Adrenal gland (tissue), 12 donors: ENCODE data around the gene CRELD2. TPM values are rescaled to one million over a fixed set of nuclear protein-coding genes. Genes with fewer than 3 reads are reported as not detected.

ENCODE experiments used
- DNase-seq, 7 donors: peaks; one replicate each; pipeline ENCODE4 v3.0.0-alpha.2; 2019 to 2020
- H3K27ac ChIP-seq, 5 donors: fragments of 200-600 bp; sonication (generic) in 4 of 5; 1 replicate in 3 of 5; 2 replicates in 2 of 5; pipeline versions ENCODE4 v1.5.1 to v1.8.0; 2016 to 2020; ENCODE audit warnings: mild to moderate bottlenecking in 1 of 5
- H3K27me3 ChIP-seq: fragments of 200-600 bp; 2 replicates; pipeline ENCODE4 v1.8.0; 2021
- H3K36me3 ChIP-seq, 2 donors: fragments of 200-600 bp; replicated peaks in 1 of 2; 1 replicate in 1 of 2; 2 replicates in 1 of 2; pipeline versions ENCODE4 v1.5.1 to v1.8.0; 2018 to 2022
- H3K4me1 ChIP-seq, 2 donors: fragments of 200-600 bp; replicated peaks in 1 of 2; 1 replicate in 1 of 2; 2 replicates in 1 of 2; pipeline versions ENCODE4 v1.5.1 to v1.8.0; 2018 to 2021
- H3K4me3 ChIP-seq, 4 donors: fragments of 200-600 bp; sonication (generic) in 3 of 4; one replicate each; pipeline ENCODE4 v1.5.1; 2016 to 2018
- H3K9me3 ChIP-seq, 3 donors: fragments of 200-600 bp; sonication (generic) in 1 of 3; replicated peaks in 1 of 3; 1 replicate in 2 of 3; 2 replicates in 1 of 3; pipeline versions ENCODE4 v1.5.1 to v1.8.0; 2016 to 2021
- POLR2A ChIP-seq, 2 donors: fragments of 450-650 bp; IDR thresholded peaks; one replicate each; pipeline ENCODE4 v1.6.1; 2017; ENCODE audit warnings: antibody characterized with exemption in 2 of 2, mild to moderate bottlenecking in 2 of 2, moderate library complexity in 1 of 2
- WGBS, 4 donors: extraction: QIAGEN DNeasy Blood & Tissue Kit in 2 of 4; methylation state at CpG; one replicate each; pipeline versions ENCODE4 v1.1.5 to v1.1.7; 2013 to 2017; 5-methylcytosine and 5-hydroxymethylcytosine counted together
- intact Hi-C, 2 donors: fragments of 100-400 bp; cut with DNase I; formaldehyde crosslinking; loops; one replicate each; pipeline versions ENCODE4 v1.14.1 to v1.15.0; 2022 to 2023
- polyA plus RNA-seq, 3 donors: library from polyadenylated mRNA; stranded (reverse); fragments of 200-250 nt in 2 of 3; fragments of 350-450 nt in 1 of 3; fragmentation: Illumina TruSeq in 1 of 3; extraction: RNeasy Lipid Tissue Mini Kit (QIAGEN cat#74804) in 1 of 3; gene quantifications; one replicate each; pipeline ENCODE4 v1.2.3, GENCODE V29; 2013 to 2014
- total RNA-seq, 9 donors: library from RNA; depleted of rRNA in 4 of 9; stranded (reverse); fragments of >200 nt in 4 of 9; fragments of 120-200 nt in 1 of 9; fragmentation: NEBNext Ultra II Directional in 1 of 9; extraction: Animal tissue kit (Norgen Biotek cat#: 25700) in 1 of 9; gene quantifications; one replicate each; pipeline versions ENCODE4 v1.1.0 to v1.2.4, GENCODE V29; 2013 to 2023
- TF ChIP-seq, protein P1 (sequence below), 6 experiments: fragments of 450-650 bp in 4 of 6; fragments of 200-600 bp in 2 of 6; sonication (generic) in 1 of 6; IDR thresholded peaks; 1 replicate in 5 of 6; 2 replicates in 1 of 6; pipeline versions ENCODE4 v1.5.1 to v1.8.0; 2016 to 2021; ENCODE audit warnings: antibody characterized with exemption in 6 of 6, mild to moderate bottlenecking in 2 of 6, moderate library complexity in 1 of 6
- donor health status: healthy with polysubstance abuse.
- donor health status: Bipolar disorder and iron deficiency.
- donor health status: DM: yes; HTN: yes; CAD: no.
- donor health status: DM: no; HTN: no; CAD: no.
- donor health status: DM: no; HTN: no; CAD: no.
- donor health status: DM: yes; HTN: yes; CAD: no.

The CRELD2 gene
- total and polyA plus RNA-seq, 12 donors = 14.5 to 63.4 (median 36.2) TPM

DNA sequence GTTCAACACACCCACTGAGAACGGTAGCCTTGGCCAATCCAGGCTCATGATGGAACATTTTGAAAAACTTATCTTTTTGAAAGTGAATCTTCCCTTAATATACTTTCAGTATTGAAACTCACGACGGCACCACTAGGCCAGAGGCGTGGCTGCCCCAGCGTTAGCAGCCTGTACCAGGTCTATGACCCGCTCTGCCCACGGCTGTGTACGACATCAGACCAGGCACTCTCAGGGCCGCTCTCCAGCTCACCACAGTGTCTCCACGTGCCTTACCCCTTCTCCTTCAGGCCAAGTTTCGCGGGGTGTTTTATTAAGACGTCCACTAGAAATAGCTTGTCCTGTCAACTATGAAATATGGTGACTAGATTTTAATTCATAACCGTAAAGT is 31.4 kb upstream of the CRELD2 start:
- DNase-seq = no peak
- intact Hi-C loops = no loop called here
- H3K27ac ChIP-seq = no peak overlapping the region
- 93 to 96% (median 95%) methylated on average over 14 of the region's 14 CpGs for WGBS, 4 donors
- no peak overlapping the region for H3K4me3 ChIP-seq
- no peaks in the 10 kb centered on the region for H3K27me3 ChIP-seq
- peaks cover 0 to 12% of the 10 kb centered on the region in 2 donors for H3K36me3 ChIP-seq
- TF ChIP-seq POLR2A (IDR thresholded peaks at IDR 0.05) = no peak
- TF ChIP-seq, protein P1, sequence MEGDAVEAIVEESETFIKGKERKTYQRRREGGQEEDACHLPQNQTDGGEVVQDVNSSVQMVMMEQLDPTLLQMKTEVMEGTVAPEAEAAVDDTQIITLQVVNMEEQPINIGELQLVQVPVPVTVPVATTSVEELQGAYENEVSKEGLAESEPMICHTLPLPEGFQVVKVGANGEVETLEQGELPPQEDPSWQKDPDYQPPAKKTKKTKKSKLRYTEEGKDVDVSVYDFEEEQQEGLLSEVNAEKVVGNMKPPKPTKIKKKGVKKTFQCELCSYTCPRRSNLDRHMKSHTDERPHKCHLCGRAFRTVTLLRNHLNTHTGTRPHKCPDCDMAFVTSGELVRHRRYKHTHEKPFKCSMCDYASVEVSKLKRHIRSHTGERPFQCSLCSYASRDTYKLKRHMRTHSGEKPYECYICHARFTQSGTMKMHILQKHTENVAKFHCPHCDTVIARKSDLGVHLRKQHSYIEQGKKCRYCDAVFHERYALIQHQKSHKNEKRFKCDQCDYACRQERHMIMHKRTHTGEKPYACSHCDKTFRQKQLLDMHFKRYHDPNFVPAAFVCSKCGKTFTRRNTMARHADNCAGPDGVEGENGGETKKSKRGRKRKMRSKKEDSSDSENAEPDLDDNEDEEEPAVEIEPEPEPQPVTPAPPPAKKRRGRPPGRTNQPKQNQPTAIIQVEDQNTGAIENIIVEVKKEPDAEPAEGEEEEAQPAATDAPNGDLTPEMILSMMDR (IDR thresholded peaks at IDR 0.05) = no peak
- H3K9me3 ChIP-seq = no peaks in the 10 kb centered on the region
- H3K4me1 ChIP-seq = no peaks in the 10 kb centered on the region

DNA sequence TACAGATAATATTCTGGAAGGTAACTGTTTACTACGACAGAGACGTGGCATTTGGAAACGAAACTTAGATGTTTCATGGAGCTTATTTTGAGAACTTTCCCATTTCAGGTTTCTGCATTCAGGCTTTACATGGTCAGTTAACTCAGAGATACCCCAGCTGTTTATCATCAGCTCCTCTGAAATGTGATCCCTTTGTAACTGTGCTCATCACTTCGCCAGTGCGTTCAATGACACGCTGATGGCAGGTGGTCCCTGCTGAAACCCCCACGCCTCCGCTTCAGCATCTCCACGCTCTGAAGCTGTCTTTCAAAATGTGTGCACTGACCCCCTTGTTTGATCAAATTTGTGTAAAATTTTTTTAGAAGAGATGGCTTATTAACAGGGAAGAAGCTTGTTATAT is 30.7 kb upstream of the CRELD2 start:
- no peaks in the 10 kb centered on the region for H3K4me1 ChIP-seq
- H3K27me3 ChIP-seq = no peaks in the 10 kb centered on the region
- no peak overlapping the region for H3K4me3 ChIP-seq
- no peak for DNase-seq
- TF ChIP-seq, protein P1 (IDR thresholded peaks at IDR 0.05) = no peak
- no peak for TF ChIP-seq POLR2A (IDR thresholded peaks at IDR 0.05)
- H3K36me3 ChIP-seq = peaks cover 0 to 12% of the 10 kb centered on the region in 2 donors
- intact Hi-C loops = no loop called here
- H3K9me3 ChIP-seq = no peaks in the 10 kb centered on the region
- H3K27ac ChIP-seq = no peak overlapping the region
- WGBS, 4 donors = 93 to 96% (median 95%) methylated on average over 9 of the region's 9 CpGs

DNA sequence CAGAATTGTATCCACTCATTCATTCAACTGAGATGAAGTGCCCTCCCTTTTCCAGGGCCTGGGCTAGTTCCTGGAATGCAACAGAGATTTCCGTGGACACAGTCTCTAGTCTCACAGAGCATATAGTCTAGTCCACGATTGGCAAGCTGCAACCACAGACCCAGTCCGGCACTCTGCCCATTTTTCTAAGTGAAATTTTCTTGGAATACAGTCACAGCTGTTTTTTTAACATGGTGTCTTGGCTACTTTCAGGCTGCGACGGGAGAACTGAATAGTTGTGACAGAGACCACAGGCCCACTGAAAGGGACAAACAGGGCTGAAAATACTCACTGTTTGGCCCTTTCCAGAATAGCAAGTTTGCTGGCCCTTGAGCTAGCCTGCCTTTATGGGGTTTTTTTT is 29.4 kb upstream of the CRELD2 start:
- Histone ChIP-seq H3K36me3 (peaks cover 0 to 12% of the 10 kb centered on the region in 2 donors), H3K9me3 (no peaks in the 10 kb centered on the region), H3K4me3 (no peak overlapping the region), H3K4me1 (no peaks in the 10 kb centered on the region), H3K27ac (no peak overlapping the region), H3K27me3 (no peaks in the 10 kb centered on the region)
- intact Hi-C loops = no loop called here
- no peak for TF ChIP-seq POLR2A (IDR thresholded peaks at IDR 0.05)
- TF ChIP-seq, protein P1 (IDR thresholded peaks at IDR 0.05) = no peak
- WGBS, 4 donors = 85 to 100% (median 96%) methylated on average over 5 of the region's 5 CpGs
- no peak for DNase-seq

DNA sequence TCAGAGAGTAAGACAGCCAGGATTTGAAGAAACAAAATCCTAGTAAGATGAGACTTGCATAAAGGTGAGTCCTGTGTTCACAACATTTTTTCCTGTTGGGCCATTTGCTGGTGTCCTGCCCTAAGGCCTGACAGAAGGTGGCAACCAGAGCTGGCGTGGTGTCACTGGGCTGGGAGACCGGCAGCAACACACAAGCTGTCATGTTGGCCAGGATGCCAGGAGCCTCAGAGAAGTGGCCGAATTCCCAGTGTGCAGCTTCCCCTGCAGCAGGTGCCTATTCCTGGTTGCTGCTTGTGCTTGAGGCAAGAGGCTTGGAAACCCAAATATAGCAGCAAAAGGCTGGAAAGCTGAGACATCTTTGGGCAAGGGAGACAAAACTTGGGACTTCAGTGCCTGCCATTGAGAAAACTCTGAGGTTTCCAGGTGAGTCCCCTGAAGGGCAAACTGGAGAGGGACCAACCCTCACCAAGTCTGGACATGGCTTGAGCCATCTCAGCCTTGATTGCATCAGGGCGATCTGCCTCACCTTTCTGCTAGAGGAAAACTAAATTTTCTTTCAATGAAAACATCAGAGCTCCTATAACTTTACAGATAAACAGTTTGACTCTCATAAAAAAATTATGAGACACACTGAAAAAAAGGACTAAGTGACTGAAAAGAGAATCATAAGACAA is 26.1 kb upstream of the CRELD2 start:
- TF ChIP-seq, protein P1 (IDR thresholded peaks at IDR 0.05) = no peak
- no peak for TF ChIP-seq POLR2A (IDR thresholded peaks at IDR 0.05)
- no peaks in the 10 kb centered on the region for H3K36me3 ChIP-seq
- DNase-seq = no peak
- H3K27me3 ChIP-seq = no peaks in the 10 kb centered on the region
- no peaks in the 10 kb centered on the region for H3K4me1 ChIP-seq
- H3K27ac ChIP-seq = no peak overlapping the region
- no peaks in the 10 kb centered on the region for H3K9me3 ChIP-seq
- WGBS, 4 donors = 92 to 97% (median 96%) methylated on average over 3 to 4 of the region's 4 CpGs
- intact Hi-C loops = no loop called here
- no peak overlapping the region for H3K4me3 ChIP-seq
